GM12873 (cell line): ENCODE measurements around the gene OASL.

Experiments used
- CTCF ChIP-seq: IDR thresholded peaks from 2 replicates; pipeline ENCODE4 v1.5.1; 2012; ENCODE audit warnings: low read depth, mild to moderate bottlenecking, moderate library complexity, low read length, control low read depth; ENCODE audit not compliant: insufficient read depth; ENCODE audit errors: missing control alignments

OASL gene

GRCh38 chr12:120996133-120996746, 42.8 kb downstream of the OASL start:
- TF ChIP-seq CTCF: no peak

DNA sequence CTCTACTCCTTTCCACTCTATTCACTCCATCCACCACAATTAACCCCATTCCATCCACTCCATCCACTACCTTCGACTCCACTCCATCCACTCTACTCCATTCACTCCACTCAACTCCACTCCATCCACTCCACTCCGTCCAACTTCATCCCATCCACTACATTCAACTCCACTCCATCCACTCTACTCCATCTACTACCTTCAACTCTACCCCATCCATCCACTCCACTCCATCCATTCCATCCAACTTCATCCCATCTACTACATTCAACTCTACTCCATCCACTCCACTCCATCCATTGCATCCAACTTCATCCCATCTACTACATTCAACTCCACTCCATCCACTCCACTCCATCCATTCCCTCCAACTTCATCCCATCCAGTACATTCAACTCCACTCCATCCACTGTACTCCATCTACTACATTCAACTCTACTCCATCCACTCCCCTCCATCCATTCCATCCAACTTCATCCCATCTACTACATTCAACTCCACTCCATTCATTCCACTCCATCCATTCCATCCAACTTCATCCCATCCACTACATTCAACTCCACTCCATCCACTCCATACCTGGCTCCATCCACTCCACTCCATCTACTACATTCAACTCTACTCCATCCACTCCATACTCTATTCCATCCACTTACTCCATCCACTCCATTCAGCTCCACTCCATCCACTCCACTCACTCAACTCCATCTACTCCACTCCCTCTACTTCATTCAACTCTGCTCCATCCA, 44.3 kb downstream of the OASL start:
- no peak for TF ChIP-seq CTCF

DNA sequence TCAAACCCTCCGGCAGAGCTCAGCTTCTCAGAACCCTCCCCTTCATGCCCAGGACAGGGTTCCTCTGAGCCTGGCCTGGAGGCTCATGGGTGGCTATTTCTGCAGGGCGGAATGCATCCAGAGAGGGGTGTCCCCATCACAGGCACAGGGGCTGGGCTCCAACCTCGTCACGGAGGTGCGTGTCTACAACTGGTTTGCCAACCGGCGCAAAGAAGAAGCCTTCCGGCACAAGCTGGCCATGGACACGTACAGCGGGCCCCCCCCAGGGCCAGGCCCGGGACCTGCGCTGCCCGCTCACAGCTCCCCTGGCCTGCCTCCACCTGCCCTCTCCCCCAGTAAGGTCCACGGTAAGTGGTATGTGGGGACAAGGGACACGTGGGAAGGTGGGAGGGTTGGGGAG, 45.0 kb downstream of the OASL start:
- no peak for TF ChIP-seq CTCF

DNA sequence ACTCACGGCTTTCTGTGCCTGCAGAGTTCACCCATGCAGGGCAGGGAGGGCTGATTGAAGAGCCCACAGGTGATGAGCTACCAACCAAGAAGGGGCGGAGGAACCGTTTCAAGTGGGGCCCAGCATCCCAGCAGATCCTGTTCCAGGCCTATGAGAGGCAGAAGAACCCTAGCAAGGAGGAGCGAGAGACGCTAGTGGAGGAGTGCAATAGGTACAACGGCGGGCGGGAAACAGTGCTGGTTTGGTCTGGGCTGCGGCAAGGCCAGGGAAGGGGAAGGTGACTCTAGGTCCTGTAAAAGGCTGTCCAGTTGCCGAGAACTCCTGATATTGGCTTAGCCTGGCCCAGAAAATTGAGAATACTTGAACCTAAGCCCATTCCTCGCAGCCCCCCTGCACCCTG, 45.5 kb downstream of the OASL start:
- TF ChIP-seq CTCF: no peak

DNA sequence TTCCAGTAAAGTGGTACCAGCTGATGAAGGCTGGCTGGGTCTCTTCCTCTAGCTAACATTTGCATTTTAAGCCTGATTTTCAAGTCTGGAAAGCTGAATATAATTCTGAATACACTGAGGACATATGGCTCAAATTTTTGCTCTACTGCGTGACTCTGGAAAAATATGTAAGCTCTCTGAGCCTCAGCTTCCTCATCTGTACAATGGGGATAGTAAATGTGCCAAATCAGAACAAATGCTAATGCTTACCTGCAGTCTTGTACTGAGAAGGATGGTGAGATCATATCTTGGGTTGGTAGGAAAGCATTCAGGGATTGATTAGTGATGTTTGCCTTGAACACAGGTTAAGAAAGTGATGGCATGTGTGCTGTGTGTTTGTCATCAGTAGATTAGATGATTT, 46.1 kb downstream of the OASL start:
- no peak for TF ChIP-seq CTCF

DNA sequence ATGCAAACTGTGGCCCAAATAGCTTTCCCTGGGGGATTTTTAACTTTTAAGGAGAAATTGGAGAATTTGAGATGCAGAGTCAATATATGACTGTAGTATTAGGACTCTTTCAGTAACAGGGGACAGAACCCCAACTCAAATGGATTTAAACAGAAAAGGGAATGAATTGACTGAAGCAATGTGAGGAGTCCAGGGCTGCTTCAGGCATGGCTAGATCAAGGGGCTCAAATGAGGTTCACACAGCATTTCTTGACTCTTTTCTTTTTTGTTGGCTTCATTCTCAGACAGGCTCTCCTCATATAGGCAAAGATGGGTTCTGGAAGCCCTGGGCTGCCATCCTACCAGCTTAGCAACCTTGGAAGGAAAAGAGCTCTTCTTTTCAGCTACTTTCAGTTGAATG, 47.1 kb downstream of the OASL start:
- TF ChIP-seq CTCF: no peak

- TF ChIP-seq CTCF: no peak
These were observed 48.5 kb downstream of the OASL start for GRCh38 chr12:120990487-120991055.
